ENCODE results near the gene MAP9. TPM values are rescaled to one million over a fixed set of nuclear protein-coding genes. Genes with fewer than 3 reads are reported as not detected.
A peak's percentile ranks its signal among the peaks of the same experiment; 100 is the strongest.
"Not testable (repeated sequence)": the region's sequence is repeated elsewhere in the genome, so short reads cannot be mapped to it uniquely, and the experiment has no call there.

MAP9 gene
- total RNA-seq, 1 experiment from 2014 or later: 4.1 TPM

DNA sequence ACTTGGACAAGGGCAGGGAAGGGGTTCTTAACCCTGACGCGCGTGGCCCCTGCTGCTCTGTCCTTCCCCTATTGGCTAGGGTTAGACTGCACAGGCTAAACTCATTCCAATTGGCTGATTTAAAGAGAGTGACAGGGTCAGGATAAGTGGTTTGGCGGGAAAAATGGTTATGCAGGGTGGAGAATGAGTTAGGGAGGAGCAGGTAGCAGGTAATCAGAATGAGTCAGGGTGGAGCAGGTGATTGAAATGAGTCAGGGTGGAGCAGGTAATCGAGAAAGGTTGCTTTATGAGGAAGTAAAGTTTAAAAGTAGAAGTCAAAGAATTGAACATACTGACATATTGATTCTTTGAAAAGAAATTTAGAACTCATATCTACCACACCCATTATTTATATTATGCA lies 64.7 kb downstream of the MAP9 start:
- H3K27ac ChIP-seq; H3K36me3 ChIP-seq; H3K9me3 ChIP-seq (replicated peaks); DNase-seq; H3K4me3 ChIP-seq; H3K4me1 ChIP-seq; H3K27me3 ChIP-seq: not testable (repeated sequence)

- no peak for DNase-seq
- H3K4me3 ChIP-seq: no peak overlapping the region
- H3K9me3 ChIP-seq (replicated peaks): no peaks in the 10 kb centered on the region
- no peaks in the 10 kb centered on the region for H3K4me1 ChIP-seq
- H3K27me3 ChIP-seq: no peaks in the 10 kb centered on the region
- no peaks in the 10 kb centered on the region for H3K36me3 ChIP-seq
- H3K27ac ChIP-seq: no peak overlapping the region
Measured at GRCh38 chr4:155307731-155308277, 69.0 kb downstream of the MAP9 start.

- Histone ChIP-seq H3K36me3 (no peaks in the 10 kb centered on the region), H3K27ac (no peak overlapping the region), H3K27me3 (no peaks in the 10 kb centered on the region), H3K9me3 (replicated peaks) (no peaks in the 10 kb centered on the region), H3K4me3 (no peak overlapping the region), H3K4me1 (no peaks in the 10 kb centered on the region)
- DNase-seq: peak; percentile 6 to 16
Measured at GRCh38 chr4:155305619-155306018, 71.1 kb downstream of the MAP9 start.

- no peaks in the 10 kb centered on the region for H3K36me3 ChIP-seq
- no peak overlapping the region for H3K27ac ChIP-seq
- no peak overlapping the region for H3K4me3 ChIP-seq
- peak in 1 of 2 experiments; percentile 0 for DNase-seq
- H3K9me3 ChIP-seq (replicated peaks): no peaks in the 10 kb centered on the region
- H3K4me1 ChIP-seq: no peaks in the 10 kb centered on the region
- no peaks in the 10 kb centered on the region for H3K27me3 ChIP-seq
Measured at GRCh38 chr4:155304375-155304774, 72.4 kb downstream of the MAP9 start.

- Histone ChIP-seq H3K27ac (no peak overlapping the region), H3K9me3 (replicated peaks) (no peaks in the 10 kb centered on the region), H3K27me3 (no peaks in the 10 kb centered on the region), H3K4me3 (no peak overlapping the region), H3K4me1 (no peaks in the 10 kb centered on the region), H3K36me3 (no peaks in the 10 kb centered on the region)
- DNase-seq: no peak
Measured at GRCh38 chr4:155299103-155299502, 77.7 kb downstream of the MAP9 start.

Other genes with a start within 250 kb of the MAP9 start
- gene NPY2R, start 168.3 kb downstream of the MAP9 start, total RNA-seq (2014; rRNA removed; shearing (Covaris generic)): not detected in 2 replicates